ENCODE results near the gene ESM1. TPM values are rescaled to one million over a fixed set of nuclear protein-coding genes. Genes with fewer than 3 reads are reported as not detected.

Gene ESM1
- polyA plus RNA-seq, 2 of the 4 experiments (the other 2 are of a cell fraction): not detected

DNA sequence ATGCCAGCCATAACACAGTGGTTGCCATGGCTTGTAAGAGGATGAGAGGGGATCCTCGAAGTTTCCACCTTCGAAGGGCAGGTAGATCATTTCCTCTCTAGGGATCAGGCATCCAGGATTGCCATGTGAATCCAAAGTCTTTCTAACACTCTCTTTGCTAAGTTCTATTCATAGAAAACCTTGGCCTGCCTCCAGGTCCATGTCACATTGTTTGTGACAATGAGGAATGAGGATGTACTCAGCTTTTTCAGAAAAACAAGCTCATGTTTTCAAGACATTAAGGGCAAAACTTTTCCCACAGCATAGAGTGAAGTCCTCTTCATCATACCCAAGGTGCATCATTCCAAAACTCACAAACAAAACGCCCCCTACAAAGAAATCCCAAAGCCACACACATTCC lies 19.6 kb downstream of the ESM1 start:
- FAIRE-seq: no peak
- no peak for DNase-seq (ENCODE audit: low read depth in 1 of 2, low spot score in 1 of 2)
- ChIA-PET CTCF (interaction anchor here (1.2 to 1.4 kb wide), 2 partner anchors 35 to 181 kb away, joined by 3 to 4 read pairs; no protein-coding TSS in a partner anchor), POLR2A (no interaction called here)
- no peak overlapping the region for H3K4me2 ChIP-seq
- no peak overlapping the region for H3K27ac ChIP-seq
- no peaks in the 10 kb centered on the region for H3K4me1 ChIP-seq
- WGBS (ENCODE audit: missing lambda C conversion rate): 0% methylated on average over 3 of the region's 3 CpGs
- no peak for ATAC-seq
- no peak overlapping the region for H3K4me3 ChIP-seq
- TF ChIP-seq HOXB13 (CRISPR knock-in tag; IDR thresholded peaks at IDR 0.05; ENCODE audit: low read depth): no peak
- no peak for TF ChIP-seq SREBF2 (IDR thresholded peaks at IDR 0.05)
- TF ChIP-seq MAZ (IDR thresholded peaks at IDR 0.05; ENCODE audit: borderline replicate concordance, low read depth, low read length): no peak
- no peak for TF ChIP-seq GATA3 (IDR thresholded peaks at IDR 0.05; ENCODE audit: borderline replicate concordance)
- TF ChIP-seq, protein P1, sequence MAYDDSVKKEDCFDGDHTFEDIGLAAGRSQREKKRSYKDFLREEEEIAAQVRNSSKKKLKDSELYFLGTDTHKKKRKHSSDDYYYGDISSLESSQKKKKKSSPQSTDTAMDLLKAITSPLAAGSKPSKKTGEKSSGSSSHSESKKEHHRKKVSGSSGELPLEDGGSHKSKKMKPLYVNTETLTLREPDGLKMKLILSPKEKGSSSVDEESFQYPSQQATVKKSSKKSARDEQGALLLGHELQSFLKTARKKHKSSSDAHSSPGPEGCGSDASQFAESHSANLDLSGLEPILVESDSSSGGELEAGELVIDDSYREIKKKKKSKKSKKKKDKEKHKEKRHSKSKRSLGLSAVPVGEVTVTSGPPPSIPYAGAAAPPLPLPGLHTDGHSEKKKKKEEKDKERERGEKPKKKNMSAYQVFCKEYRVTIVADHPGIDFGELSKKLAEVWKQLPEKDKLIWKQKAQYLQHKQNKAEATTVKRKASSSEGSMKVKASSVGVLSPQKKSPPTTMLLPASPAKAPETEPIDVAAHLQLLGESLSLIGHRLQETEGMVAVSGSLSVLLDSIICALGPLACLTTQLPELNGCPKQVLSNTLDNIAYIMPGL (CRISPR knock-in tag; IDR thresholded peaks at IDR 0.05; ENCODE audit: borderline replicate concordance): no peak
- TF ChIP-seq, protein P2, sequence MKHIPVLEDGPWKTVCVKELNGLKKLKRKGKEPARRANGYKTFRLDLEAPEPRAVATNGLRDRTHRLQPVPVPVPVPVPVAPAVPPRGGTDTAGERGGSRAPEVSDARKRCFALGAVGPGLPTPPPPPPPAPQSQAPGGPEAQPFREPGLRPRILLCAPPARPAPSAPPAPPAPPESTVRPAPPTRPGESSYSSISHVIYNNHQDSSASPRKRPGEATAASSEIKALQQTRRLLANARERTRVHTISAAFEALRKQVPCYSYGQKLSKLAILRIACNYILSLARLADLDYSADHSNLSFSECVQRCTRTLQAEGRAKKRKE (CRISPR knock-in tag; IDR thresholded peaks at IDR 0.05; ENCODE audit: low read depth): no peak
- TF ChIP-seq NFE2L2 (conservative IDR thresholded peaks at IDR 0.05; ENCODE audit: low read length): no peak
- no peak for TF ChIP-seq HOXA7 (CRISPR knock-in tag; IDR thresholded peaks at IDR 0.05)
- TF ChIP-seq BHLHE40 (IDR thresholded peaks at IDR 0.05; ENCODE audit: low read depth, low read length): no peak
- no peaks in the 10 kb centered on the region for H3K9me3 ChIP-seq

DNA sequence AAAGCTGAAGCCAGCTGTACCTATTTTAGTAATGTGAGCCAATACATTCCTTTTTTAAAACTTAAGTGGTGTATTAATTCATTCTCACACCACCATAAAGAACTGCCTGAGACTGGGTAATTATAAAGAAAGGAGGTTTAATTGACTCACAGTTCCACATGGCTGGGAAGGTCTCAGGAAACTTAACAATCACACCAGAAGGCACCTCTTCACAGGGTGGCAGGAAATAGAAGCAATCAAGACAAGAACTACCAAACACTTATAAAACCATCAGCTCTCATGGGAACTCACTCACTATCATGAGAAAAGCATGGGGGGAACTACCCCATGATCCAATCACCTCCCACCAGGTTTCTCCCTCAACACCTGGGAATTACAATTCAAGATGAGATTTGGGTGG lies 21.0 kb downstream of the ESM1 start:
- Histone ChIP-seq H3K27ac (no peak overlapping the region), H3K4me3 (no peak overlapping the region), H3K4me2 (no peak overlapping the region), H3K4me1 (no peaks in the 10 kb centered on the region), H3K9me3 (no peaks in the 10 kb centered on the region)
- POLR2A ChIA-PET: no interaction called here
- ATAC-seq: no peak
- CTCF ChIA-PET: interaction anchor here (1.3 to 1.5 kb wide), 2 partner anchors 21 to 69 kb away, joined by 3 to 4 read pairs; no protein-coding TSS in a partner anchor
- TF ChIP-seq, protein P3, sequence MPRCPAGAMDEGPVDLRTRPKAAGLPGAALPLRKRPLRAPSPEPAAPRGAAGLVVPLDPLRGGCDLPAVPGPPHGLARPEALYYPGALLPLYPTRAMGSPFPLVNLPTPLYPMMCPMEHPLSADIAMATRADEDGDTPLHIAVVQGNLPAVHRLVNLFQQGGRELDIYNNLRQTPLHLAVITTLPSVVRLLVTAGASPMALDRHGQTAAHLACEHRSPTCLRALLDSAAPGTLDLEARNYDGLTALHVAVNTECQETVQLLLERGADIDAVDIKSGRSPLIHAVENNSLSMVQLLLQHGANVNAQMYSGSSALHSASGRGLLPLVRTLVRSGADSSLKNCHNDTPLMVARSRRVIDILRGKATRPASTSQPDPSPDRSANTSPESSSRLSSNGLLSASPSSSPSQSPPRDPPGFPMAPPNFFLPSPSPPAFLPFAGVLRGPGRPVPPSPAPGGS (IDR thresholded peaks at IDR 0.05): no peak
- TF ChIP-seq, protein P4, sequence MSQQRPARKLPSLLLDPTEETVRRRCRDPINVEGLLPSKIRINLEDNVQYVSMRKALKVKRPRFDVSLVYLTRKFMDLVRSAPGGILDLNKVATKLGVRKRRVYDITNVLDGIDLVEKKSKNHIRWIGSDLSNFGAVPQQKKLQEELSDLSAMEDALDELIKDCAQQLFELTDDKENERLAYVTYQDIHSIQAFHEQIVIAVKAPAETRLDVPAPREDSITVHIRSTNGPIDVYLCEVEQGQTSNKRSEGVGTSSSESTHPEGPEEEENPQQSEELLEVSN (IDR thresholded peaks at IDR 0.05; ENCODE audit: borderline replicate concordance, low read depth): no peak
- TF ChIP-seq FOXS1 (CRISPR knock-in tag; IDR thresholded peaks at IDR 0.05) (no peak), RCOR1 (IDR thresholded peaks at IDR 0.05; ENCODE audit: low read depth, low read length) (no peak), CHD2 (IDR thresholded peaks at IDR 0.05; ENCODE audit: low read length, partially characterized antibody) (no peak), NR3C1 (IDR thresholded peaks at IDR 0.05) (no peak)
- FAIRE-seq: no peak
- no peak for DNase-seq (ENCODE audit: low read depth in 1 of 2, low spot score in 1 of 2)

DNA sequence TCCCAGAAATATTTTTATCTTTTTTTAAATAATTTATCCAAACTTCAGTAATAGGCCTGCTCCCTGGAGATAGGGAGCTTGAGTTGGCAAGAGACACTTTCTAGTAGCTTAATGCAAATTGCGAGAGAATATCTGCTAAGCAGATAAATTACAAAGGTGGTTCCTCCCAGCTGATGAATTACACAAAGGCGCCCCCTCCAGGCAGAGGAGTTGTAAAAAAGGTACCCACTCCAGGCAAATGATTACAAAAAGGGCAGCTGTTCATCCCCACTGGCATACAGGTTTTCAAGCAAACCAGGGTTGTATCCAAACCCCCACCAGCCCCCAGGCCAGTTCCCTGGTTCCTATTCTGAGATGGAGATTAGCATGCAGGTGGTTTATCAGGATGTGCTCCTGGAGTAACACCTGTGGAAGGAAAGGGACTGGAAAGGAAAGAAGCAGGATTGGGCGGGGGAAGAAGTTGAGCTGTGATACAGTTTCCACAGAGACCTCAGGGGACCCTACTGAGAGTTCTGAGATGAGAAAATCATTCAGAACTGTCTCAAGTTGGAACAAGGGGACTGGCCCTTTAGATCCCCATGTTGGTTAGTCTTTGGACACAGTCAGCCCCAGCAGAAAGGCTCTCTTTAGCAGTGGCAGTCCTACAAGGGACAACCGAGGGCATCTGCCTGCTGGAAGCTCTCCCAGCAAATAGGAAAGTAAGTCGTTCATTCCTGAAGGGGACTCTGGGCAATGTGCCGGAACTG lies 25.5 kb downstream of the ESM1 start:
- DNase-seq (ENCODE audit: low read depth in 1 of 2, low spot score in 1 of 2): no peak
- 15% methylated on average over 6 of the region's 6 CpGs for WGBS (ENCODE audit: missing lambda C conversion rate)
- Histone ChIP-seq H3K4me3 (no peak overlapping the region), H3K4me2 (no peak overlapping the region), H3K27ac (no peak overlapping the region), H3K9me3 (no peaks in the 10 kb centered on the region), H3K4me1 (no peaks in the 10 kb centered on the region)
- TF ChIP-seq, protein P5, sequence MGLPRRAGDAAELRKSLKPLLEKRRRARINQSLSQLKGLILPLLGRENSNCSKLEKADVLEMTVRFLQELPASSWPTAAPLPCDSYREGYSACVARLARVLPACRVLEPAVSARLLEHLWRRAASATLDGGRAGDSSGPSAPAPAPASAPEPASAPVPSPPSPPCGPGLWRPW (IDR thresholded peaks at IDR 0.05): no peak
- TF ChIP-seq ZSCAN20 (CRISPR knock-in tag; IDR thresholded peaks at IDR 0.05) (no peak), TP53 (CRISPR knock-in tag; IDR thresholded peaks at IDR 0.05) (no peak), CHD2 (IDR thresholded peaks at IDR 0.05; ENCODE audit: low read length, partially characterized antibody) (no peak), JUNB (IDR thresholded peaks at IDR 0.05) (no peak), SMC3 (IDR thresholded peaks at IDR 0.05) (no peak), JUN (IDR thresholded peaks at IDR 0.05) (no peak), FOSB (CRISPR knock-in tag; IDR thresholded peaks at IDR 0.05) (no peak), POLR2AphosphoS2 (conservative IDR thresholded peaks at IDR 0.05; ENCODE audit: low read length) (no peak), RCOR1 (IDR thresholded peaks at IDR 0.05; ENCODE audit: low read depth, low read length) (no peak)
- TF ChIP-seq, protein P6, sequence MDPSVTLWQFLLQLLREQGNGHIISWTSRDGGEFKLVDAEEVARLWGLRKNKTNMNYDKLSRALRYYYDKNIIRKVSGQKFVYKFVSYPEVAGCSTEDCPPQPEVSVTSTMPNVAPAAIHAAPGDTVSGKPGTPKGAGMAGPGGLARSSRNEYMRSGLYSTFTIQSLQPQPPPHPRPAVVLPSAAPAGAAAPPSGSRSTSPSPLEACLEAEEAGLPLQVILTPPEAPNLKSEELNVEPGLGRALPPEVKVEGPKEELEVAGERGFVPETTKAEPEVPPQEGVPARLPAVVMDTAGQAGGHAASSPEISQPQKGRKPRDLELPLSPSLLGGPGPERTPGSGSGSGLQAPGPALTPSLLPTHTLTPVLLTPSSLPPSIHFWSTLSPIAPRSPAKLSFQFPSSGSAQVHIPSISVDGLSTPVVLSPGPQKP (IDR thresholded peaks at IDR 0.05; ENCODE audit: low read depth, low read length): no peak
- TF ChIP-seq, protein P1 (CRISPR knock-in tag; IDR thresholded peaks at IDR 0.05; ENCODE audit: borderline replicate concordance): no peak
- CTCF ChIA-PET: interaction anchor here (1.0 to 3.5 kb wide), 5 partner anchors 9 to 200 kb away, joined by 3 to 22 read pairs (median 5); partner anchors contain the start of gene GPX8
- no peak for FAIRE-seq
- no peak for ATAC-seq
- POLR2A ChIA-PET: no interaction called here
